HepG2 (cell line): ENCODE results near the gene PGS1. TPM values are rescaled to one million over a fixed set of nuclear protein-coding genes. Genes with fewer than 3 reads are reported as not detected.

Experiments
- DMAP1 ChIP-seq: IDR thresholded peaks from 2 replicates; pipeline ENCODE4 v1.6.1; 2016
- DPF2 ChIP-seq: sonication (generic); formaldehyde crosslinking; IDR thresholded peaks from 2 replicates; pipeline ENCODE4 v1.4.0; 2020; ENCODE audit warnings: mild to moderate bottlenecking, low read depth, missing genetic modification reagents, borderline replicate concordance
- E2F1 ChIP-seq: sonication (generic); formaldehyde crosslinking; IDR thresholded peaks from 2 replicates; pipeline ENCODE4 v1.5.0; 2020; ENCODE audit warnings: missing genetic modification reagents
- GMEB1 ChIP-seq: sonication (generic); formaldehyde crosslinking; IDR thresholded peaks from 2 replicates; pipeline ENCODE4 v1.5.1; 2020; ENCODE audit warnings: missing genetic modification reagents, mild to moderate bottlenecking, borderline replicate concordance
- GTF3A ChIP-seq: sonication (generic); formaldehyde crosslinking; conservative IDR thresholded peaks from 2 replicates; pipeline ENCODE4 v1.4.0; 2020; ENCODE audit warnings: mild to moderate bottlenecking, missing genetic modification reagents
- HMG20B ChIP-seq: conservative IDR thresholded peaks from 2 replicates; pipeline ENCODE4 v1.6.1; 2016; ENCODE audit warnings: missing genetic modification reagents, missing compliant biosample characterization
- MAFK ChIP-seq, 2 experiments: IDR thresholded peaks in 1 of 2; conservative IDR thresholded peaks in 1 of 2; 2 replicates each; pipeline ENCODE4 v1.6.1; 2011; ENCODE audit warnings: improper control_type of control experiment in 2 of 2, low read length in 2 of 2
- MXI1 ChIP-seq: IDR thresholded peaks from 3 replicates; pipeline ENCODE4 v1.6.1; 2012; ENCODE audit warnings: low read depth, low read length, inconsistent platforms, borderline replicate concordance
- SIX1 ChIP-seq: sonication (generic); formaldehyde crosslinking; IDR thresholded peaks from 2 replicates; pipeline ENCODE4 v1.4.0; 2020; ENCODE audit warnings: missing genetic modification reagents, borderline replicate concordance
- SMAD1 ChIP-seq: sonication (generic); formaldehyde crosslinking; IDR thresholded peaks from 2 replicates; pipeline ENCODE4 v1.4.0; 2020; ENCODE audit warnings: missing genetic modification reagents, low read depth, mild to moderate bottlenecking, borderline replicate concordance
- SP140L ChIP-seq: sonication (generic); formaldehyde crosslinking; IDR thresholded peaks from 2 replicates; pipeline ENCODE4 v1.4.0; 2020; ENCODE audit warnings: missing genetic modification reagents, borderline replicate concordance
- TCF12 ChIP-seq, 2 experiments: fragments of 450-650 bp in 1 of 2; sonication (generic) in 1 of 2; formaldehyde crosslinking in 1 of 2; IDR thresholded peaks; 2 replicates each; pipeline versions ENCODE4 v1.6.1 to v1.8.0; 2017 to 2022; ENCODE audit warnings: antibody characterized with exemption in 1 of 2, mild to moderate bottlenecking in 1 of 2, missing genetic modification reagents in 1 of 2, moderate library complexity in 1 of 2
- ZFP82 ChIP-seq: sonication (generic); formaldehyde crosslinking; IDR thresholded peaks from 2 replicates; pipeline ENCODE4 v1.5.1; 2020; ENCODE audit warnings: mild to moderate bottlenecking, missing genetic modification reagents, borderline replicate concordance
- ZGPAT ChIP-seq: IDR thresholded peaks from 2 replicates; pipeline ENCODE4 v1.6.1; 2016; ENCODE audit warnings: mild to moderate bottlenecking
- ZNF232 ChIP-seq: sonication (generic); formaldehyde crosslinking; IDR thresholded peaks from 2 replicates; pipeline ENCODE4 v1.4.0; 2020; ENCODE audit warnings: missing genetic modification reagents, borderline replicate concordance
- ZNF235 ChIP-seq: sonication (generic); formaldehyde crosslinking; IDR thresholded peaks from 2 replicates; pipeline ENCODE4 v1.8.1; 2023; ENCODE audit warnings: mild to moderate bottlenecking, missing genetic modification reagents, borderline replicate concordance
- ZNF292 ChIP-seq: sonication (generic); formaldehyde crosslinking; IDR thresholded peaks from 2 replicates; pipeline ENCODE4 v1.8.1; 2022; ENCODE audit warnings: mild to moderate bottlenecking, low read depth, missing genetic modification reagents, borderline replicate concordance
- ZNF337 ChIP-seq: sonication (generic); formaldehyde crosslinking; IDR thresholded peaks from 2 replicates; pipeline ENCODE4 v1.5.1; 2020; ENCODE audit warnings: missing genetic modification reagents, low read depth, mild to moderate bottlenecking, borderline replicate concordance
- ZNF549 ChIP-seq: sonication (generic); formaldehyde crosslinking; IDR thresholded peaks from 2 replicates; pipeline ENCODE4 v1.5.0; 2020; ENCODE audit warnings: missing genetic modification reagents
- ZNF563 ChIP-seq: sonication (generic); formaldehyde crosslinking; IDR thresholded peaks from 2 replicates; pipeline ENCODE4 v1.8.0; 2022; ENCODE audit warnings: mild to moderate bottlenecking, moderate library complexity, missing genetic modification reagents
- ZNF572 ChIP-seq: sonication (generic); formaldehyde crosslinking; IDR thresholded peaks from 2 replicates; pipeline ENCODE4 v1.5.1; 2020; ENCODE audit warnings: mild to moderate bottlenecking, missing genetic modification reagents
- ZNF878 ChIP-seq: sonication (generic); formaldehyde crosslinking; IDR thresholded peaks from 2 replicates; pipeline ENCODE4 v1.8.1; 2023; ENCODE audit warnings: mild to moderate bottlenecking, missing genetic modification reagents, moderate library complexity
- ZSCAN22 ChIP-seq: sonication (generic); formaldehyde crosslinking; IDR thresholded peaks from 2 replicates; pipeline ENCODE4 v1.4.0; 2020; ENCODE audit warnings: mild to moderate bottlenecking, missing genetic modification reagents
- polyA plus RNA-seq, 8 experiments: library from polyadenylated mRNA; depleted of rRNA in 3 of 8; stranded (reverse) in 7 of 8; unstranded in 1 of 8; fragments of >200 nt; fragmentation: Illumina TruSeq in 4 of 8; extraction: Trizol in 4 of 8; gene quantifications; 2 replicates each; pipeline versions ENCODE4 v1.2.1 to v1.2.3, GENCODE V29; 2011 to 2016; ENCODE audit warnings: low read depth in 4 of 8, missing spikeins in 1 of 8, mixed read lengths in 1 of 8; ENCODE audit not compliant: insufficient read depth in 1 of 8
- total RNA-seq, 5 experiments: library from RNA; depleted of rRNA; stranded (reverse); fragments of >200 nt; fragmentation: Illumina TruSeq; extraction: Trizol; gene quantifications; 2 replicates each; pipeline ENCODE4 v1.2.3, GENCODE V29; 2016; ENCODE audit warnings: low read depth in 1 of 5
- TF ChIP-seq, protein P1 (sequence below): sonication (generic); formaldehyde crosslinking; IDR thresholded peaks from 2 replicates; pipeline ENCODE4 v1.4.0; 2020; ENCODE audit warnings: mild to moderate bottlenecking, low read depth, missing genetic modification reagents

PGS1 gene
- total and polyA plus RNA-seq, 2 of the 13 experiments (the other 11 are each of a cell fraction or from before 2014, with no cell fraction given) = 25.9 to 31.5 TPM

DNA sequence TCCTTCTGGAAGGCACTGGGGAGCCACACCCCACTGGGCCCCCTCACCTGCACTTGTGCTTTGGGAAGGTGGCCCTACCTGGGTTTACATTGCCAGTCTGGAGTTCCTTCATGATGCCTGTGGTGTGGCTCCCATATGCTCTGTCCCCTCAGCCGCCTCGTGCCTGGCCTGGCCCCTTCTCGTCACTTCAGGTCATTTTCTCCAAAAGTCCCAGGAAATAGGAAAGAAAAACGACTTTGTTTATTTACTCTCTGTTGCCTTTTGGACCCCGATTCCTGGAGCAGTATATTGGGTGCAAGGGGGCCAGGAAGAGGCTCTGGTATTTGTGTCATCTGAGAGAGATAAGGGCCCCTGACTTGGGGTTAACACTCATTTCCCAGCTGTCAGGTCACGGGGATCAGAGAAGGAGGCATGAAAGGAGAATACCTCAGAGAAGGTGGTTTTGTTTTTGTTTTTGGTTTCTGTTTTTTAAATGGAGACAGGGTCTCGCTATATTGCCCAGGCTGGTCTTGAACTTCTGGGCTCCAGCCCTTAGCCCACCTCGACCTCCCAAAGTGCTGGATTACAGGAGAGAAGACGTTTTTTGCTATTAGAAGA is 23.3 kb upstream of the PGS1 start (continued):
- TF ChIP-seq MAFK (conservative IDR thresholded peaks at IDR 0.05 in 1 of 2, IDR thresholded peaks at IDR 0.05 in 1 of 2; ENCODE audit: low read length in 2 of 2) = no peak
- TF ChIP-seq ZNF572 (CRISPR knock-in tag) = no peak
- no peak for TF ChIP-seq ZFP82 (CRISPR knock-in tag)
- no peak for TF ChIP-seq SMAD1
- no peak for TF ChIP-seq GMEB1 (CRISPR knock-in tag)
- TF ChIP-seq ZNF563 (CRISPR knock-in tag) = no peak
- TF ChIP-seq GTF3A = no peak
- TF ChIP-seq ZGPAT (CRISPR knock-in tag) = no peak; the same call in 1 of the 2 replicates
- no peak for TF ChIP-seq ZNF549
- no peak for TF ChIP-seq DMAP1 (CRISPR knock-in tag)
- TF ChIP-seq ZNF232 (CRISPR knock-in tag) = no peak
- TF ChIP-seq SIX1 (CRISPR knock-in tag) = no peak
- no peak for TF ChIP-seq ZSCAN22 (CRISPR knock-in tag)
- peak; percentile 72; the same call in 1 of the 2 replicates for TF ChIP-seq ZNF878 (CRISPR knock-in tag)
- TF ChIP-seq ZNF292 = no peak
- TF ChIP-seq MXI1 = no peak
- TF ChIP-seq, protein P1, sequence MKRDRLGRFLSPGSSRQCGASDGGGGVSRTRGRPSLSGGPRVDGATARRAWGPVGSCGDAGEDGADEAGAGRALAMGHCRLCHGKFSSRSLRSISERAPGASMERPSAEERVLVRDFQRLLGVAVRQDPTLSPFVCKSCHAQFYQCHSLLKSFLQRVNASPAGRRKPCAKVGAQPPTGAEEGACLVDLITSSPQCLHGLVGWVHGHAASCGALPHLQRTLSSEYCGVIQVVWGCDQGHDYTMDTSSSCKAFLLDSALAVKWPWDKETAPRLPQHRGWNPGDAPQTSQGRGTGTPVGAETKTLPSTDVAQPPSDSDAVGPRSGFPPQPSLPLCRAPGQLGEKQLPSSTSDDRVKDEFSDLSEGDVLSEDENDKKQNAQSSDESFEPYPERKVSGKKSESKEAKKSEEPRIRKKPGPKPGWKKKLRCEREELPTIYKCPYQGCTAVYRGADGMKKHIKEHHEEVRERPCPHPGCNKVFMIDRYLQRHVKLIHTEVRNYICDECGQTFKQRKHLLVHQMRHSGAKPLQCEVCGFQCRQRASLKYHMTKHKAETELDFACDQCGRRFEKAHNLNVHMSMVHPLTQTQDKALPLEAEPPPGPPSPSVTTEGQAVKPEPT (CRISPR knock-in tag) = no peak
- TF ChIP-seq ZNF235 (CRISPR knock-in tag) = no peak
- no peak for TF ChIP-seq ZNF337 (CRISPR knock-in tag)
- TF ChIP-seq HMG20B = no peak
- no peak for TF ChIP-seq DPF2 (CRISPR knock-in tag)
- TF ChIP-seq TCF12 (IDR thresholded peaks at IDR 0.05) = no peak
- no peak for TF ChIP-seq TCF12 (CRISPR knock-in tag; IDR thresholded peaks at IDR 0.05)
- no peak for TF ChIP-seq SP140L (CRISPR knock-in tag)
- no peak for TF ChIP-seq E2F1 (CRISPR knock-in tag)
